DMS153 treated with DMSO at 0.1 percent for 48 hours (cell line): ENCODE data around the gene HSD17B8.
A peak's percentile ranks its signal among the peaks of the same experiment; 100 is the strongest.

Experiments
- DNase-seq: peaks from one replicate; lab custom pipeline; 2025; ENCODE audit not compliant: unreplicated experiment; lab: John Stamatoyannopoulos, UW

Gene HSD17B8

DNA sequence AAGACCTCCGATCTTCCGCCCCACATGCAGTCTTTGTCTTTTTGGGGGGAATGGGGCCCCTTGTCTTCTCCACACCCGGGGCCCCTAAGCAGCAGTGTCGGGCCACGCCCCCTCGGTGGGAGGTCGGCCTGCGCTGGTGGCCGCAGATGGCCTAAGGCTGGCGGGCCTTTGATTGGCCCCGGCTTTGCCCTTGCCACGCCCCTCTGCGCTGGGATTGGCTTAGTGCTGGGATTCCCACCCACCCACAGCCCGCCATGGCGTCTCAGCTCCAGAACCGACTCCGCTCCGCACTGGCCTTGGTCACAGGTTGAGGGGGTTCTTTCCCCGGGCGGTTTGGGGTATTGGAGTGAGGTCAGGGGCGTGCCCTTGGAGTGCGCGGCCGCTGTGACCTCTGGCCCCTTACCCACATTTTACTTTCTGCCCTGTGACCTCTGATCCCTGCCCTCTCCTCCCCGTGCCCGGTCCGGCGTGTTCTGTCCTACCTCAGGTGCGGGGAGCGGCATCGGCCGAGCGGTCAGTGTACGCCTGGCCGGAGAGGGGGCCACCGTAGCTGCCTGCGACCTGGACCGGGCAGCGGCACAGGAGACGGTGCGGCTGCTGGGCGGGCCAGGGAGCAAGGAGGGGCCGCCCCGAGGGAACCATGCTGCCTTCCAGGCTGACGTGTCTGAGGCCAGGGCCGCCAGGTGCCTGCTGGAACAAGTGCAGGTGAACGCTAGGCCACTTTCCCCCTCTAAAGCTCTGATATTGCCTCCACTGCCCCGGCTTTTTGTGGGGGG, at the start of gene HSD17B8:
Gene HSD17B8 (plus strand): TSS at position 241 of the 776 bp plus-strand sequence. CDS start 14 bp downstream, at position 255.
- peak; percentile 79 for DNase-seq

DNA sequence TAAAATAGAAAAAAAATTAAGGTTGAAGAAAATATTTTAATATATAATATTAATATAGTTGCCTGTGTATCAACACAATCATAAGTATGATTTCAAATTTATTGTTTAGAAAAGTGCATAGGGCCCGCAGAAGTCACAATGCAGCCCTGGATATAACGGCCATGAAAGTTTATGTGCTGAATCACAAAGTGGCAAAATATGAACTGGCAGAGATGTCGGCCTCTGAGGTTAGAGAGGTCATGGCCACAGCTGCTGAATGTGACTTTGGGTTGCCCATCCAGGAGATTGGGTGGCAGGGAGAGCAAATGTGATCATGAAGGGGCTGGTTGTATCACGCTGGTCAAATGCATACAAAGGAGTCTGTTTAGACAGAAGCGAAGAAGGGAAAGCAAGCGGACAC, 47.9 kb upstream of the HSD17B8 start:
- no peak for DNase-seq

DNA sequence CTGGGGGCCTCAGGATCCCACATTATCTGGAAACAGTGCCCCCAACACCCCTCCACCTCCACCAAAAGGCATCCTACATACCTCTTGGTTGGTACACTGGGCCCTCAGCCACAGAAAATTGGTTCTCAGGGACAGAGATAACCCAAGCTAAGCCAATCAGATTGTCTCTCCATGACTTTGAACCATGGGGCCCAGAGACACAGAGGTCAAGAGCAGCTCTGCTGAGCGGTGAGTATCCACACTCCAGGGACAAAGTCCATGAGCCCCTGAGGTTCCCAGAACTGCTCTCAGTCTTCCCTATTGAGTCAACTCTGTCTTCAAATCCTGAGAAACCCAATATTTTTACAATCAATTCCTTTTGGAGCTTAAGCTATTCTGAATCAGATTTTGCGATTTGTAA, 47.5 kb upstream of the HSD17B8 start:
- DNase-seq: no peak

DNA sequence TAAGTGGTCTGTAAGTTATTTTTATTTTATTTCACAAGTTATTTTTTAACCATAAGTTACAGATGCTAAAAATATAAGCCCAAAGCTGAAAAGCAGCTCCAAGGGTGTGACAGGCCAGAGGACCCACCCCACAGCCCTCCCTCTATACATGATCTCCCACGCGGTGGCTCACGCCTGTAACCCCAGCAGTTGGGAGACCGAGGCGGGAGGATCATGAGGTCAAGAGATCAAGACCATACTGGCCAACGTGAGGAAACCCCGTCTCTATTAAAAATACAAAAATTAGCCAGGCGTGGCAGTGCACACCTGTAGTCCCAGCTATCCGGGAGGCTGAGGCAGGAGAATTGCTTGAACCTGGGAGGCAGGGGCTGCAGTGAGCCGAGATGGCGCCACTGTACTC, 44.4 kb upstream of the HSD17B8 start:
- DNase-seq: no peak

DNA sequence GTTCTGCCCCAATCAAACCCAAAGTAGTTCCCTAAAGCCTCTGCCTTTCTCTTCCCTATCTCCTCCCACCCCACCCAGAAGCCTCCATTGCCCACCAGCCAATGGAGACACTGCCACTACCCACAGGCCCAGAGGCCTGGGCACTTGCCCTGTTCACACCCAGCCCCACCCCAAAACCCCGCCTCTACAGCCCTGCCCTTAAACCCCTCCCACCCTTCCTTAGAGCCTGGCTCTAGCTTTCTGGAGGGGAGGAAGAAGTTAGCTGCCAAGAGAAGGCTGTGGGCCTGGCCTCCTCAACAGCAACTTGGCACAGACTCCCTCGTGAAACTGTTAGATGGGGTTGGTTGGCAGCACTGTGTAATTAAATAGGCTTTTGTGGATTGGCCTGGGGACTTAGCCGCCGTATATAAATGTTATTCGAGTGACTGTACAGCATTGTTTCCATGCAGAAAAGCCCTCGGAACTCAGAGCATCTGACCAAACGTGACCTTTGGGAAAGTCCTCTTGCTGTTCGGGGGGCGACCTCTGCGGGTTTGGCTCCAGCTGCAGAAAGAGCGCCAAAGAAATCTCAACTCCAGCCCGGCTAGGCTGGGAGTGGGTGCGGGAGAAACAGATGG, 43.6 kb upstream of the HSD17B8 start:
- no peak for DNase-seq

DNA sequence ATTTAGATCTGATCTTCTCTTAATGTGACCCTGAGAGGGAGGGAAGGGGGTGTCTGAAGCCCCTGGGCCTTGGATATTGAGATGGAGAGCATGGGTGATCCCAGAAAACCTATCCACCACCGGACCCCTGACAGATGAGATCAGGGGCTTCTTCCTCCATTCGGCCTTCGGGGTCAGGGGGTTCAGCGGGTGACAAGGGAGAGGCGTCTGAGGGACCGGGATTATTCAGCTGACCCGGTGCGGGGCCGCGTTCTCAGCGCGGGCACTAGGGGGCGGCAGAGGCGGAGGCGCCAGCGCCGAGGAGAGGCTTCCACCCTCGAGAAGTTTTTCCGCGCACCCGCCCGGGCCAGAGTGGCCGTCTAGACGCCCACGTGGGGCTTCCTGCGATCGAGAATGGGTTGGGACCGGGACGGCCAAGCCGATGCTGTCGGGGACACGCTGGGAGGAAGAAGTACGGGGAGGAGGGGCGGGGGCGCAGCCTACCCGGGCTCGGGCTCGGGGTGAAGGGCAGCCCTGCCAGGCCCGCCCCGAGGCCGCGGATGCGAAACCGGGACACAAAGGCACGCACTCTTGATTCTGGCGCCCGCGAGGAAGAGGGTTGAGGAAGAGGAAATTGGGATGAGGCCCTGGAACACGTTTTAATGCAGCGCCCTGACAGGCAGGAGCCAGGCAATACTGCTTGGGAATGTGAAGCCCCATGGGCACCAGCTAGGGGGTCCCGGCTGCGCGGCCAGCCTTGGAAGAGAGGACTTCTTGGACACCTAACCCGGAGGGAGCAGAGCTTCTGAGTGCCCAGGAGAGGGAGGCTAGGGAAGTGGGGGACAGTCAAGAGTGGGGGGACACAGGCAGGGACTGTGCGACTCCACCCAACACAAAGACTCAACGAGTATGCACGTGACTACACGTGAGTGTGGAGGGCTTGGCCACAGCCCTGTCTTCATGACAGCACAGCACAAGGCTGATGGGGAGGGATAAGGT, 42.8 kb upstream of the HSD17B8 start:
- DNase-seq: peak; percentile 29

DNA sequence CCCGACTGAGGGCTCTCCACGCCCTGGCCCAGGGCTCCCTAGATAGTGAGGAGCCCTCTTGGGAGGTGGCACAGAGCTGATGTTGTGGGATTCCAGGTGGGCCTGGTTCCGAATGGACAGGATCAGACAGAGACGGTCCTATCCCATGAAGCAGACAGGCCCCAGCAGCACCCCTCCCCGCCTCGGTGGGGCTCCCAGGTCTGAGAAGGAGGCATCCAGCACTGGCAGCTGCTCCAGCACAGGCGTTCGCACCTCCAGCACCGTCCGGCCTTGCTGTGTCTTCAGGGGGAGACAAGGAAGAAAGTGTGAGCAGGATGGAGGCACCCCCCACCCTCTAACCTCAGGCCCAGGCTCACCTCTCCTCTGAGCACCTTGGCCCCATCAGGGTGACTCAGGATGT, 40.9 kb upstream of the HSD17B8 start:
- DNase-seq: no peak

DNA sequence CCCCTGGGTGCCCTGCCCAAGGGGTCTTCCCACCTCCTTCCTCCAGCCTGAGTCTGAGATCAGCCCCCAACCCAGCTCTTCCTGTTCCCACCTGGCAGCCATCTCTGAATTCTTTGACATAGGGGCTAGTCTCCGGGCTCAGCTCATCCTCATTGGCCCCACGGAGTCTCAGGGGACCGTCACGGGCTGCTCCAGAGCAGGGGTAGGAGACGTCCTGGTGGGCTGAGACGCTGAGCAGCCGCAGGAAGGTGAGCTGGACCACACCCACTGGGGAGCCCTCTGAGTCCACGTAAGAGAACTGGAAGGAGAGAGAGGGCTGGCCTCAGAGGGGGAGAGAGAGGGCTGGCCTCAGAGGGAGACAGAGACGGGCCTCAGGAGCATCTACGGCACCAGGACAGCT, 40.3 kb upstream of the HSD17B8 start:
- DNase-seq: no peak

DNA sequence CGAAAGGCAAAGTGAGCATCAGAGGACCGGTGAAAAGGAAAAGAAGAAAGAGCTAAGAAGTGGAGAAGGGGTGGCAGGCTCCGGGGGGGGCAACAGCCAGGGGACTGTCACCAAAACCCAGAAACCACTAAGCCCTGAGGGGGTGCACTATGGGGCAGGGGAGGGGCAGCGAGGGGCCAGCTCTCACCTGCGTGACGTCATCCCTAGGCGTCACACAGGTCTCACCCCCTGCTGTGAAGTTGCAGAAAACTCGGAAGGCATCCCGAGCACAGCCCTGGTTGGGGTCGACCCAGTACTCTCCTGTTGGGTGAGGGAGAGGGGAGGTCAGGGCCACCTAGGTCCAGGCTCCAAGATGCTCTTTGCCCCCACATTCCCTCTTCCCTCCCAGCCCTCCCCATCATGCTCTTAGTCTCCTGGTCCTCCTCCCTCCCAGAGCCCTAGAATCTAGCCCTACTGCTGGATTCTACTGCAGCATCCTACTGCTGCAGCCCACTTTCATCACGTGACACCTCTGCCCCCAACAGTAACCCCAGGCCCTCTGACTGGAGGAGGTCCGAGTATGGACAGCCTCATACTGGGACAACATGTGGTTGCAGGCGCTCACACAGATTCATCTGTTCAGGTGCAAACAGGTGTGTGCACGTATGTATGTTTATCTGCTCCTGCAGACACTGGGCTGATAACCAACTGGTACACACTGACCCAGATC, 39.6 kb upstream of the HSD17B8 start:
- DNase-seq: no peak

DNA sequence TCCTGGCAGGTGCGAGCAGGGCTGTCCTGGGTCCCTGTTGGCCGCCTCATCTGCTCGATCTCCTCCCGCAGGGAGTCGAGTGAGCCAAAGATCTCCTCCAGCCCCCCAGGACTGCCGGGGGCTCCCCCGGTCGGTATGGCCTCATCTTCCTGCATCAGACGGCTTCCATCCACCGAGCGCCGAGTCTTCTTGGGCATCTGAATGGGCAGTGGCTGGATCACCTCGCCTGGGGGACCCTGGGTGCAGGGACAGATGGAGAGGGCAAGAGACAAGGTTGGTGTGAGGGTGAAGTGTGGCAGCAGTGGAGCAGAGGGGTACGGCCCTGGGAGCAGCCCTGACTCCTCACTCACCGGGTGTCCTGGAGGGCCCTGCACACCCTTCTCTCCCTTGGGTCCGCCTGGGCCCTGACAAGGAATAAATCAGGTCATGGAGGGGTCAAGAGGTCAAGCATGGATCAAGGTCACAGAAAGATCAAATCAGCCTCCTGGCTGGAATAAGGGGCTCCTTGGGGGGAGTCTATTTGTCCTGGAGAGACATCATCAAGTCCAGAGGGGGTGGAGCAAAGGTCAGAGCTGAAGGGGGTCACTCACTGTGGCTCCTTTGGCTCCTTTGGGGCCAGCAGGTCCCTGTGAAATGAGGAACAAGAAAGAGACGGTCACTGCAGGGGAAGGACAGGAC, 38.7 kb upstream of the HSD17B8 start:
- DNase-seq: no peak

DNA sequence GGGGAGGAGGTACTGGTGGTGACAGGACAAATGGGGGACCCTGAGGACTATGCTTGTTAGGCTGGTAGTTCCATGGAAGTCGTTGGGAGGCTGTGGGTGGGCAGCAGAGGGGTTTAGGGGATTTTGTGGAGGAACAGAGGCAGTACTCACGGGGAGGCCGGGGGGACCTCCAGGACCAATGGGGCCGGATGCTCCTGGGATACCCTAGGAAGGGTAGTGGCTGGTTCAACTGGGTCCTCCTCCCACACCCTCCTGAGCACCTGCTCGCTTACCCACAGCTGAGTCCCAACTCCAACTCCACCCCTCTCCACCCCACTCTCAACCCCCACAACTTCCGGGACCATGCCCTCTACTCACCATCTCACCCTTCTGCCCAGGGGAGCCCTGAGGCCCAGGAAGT, 38.1 kb upstream of the HSD17B8 start:
- DNase-seq: no peak

DNA sequence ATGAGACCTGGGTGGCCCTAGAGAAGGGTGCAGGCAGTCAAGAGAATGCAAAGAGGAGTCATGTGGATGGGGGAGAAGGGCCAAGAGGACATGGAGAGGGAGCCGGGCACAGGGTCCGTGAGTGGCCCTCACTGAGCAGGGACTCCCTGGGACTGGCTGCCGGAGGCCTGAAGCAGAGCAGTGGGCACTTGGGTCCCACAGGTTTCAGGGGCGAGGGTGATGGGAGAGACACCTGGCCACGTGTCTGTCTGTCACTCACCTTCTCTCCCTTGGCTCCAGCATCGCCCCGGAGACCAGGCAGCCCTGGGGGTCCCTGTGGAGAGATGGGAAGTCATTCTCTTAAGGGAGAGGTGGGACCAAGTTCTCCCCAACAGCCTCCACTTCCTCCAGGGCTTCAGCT, 37.6 kb upstream of the HSD17B8 start:
- no peak for DNase-seq

DNA sequence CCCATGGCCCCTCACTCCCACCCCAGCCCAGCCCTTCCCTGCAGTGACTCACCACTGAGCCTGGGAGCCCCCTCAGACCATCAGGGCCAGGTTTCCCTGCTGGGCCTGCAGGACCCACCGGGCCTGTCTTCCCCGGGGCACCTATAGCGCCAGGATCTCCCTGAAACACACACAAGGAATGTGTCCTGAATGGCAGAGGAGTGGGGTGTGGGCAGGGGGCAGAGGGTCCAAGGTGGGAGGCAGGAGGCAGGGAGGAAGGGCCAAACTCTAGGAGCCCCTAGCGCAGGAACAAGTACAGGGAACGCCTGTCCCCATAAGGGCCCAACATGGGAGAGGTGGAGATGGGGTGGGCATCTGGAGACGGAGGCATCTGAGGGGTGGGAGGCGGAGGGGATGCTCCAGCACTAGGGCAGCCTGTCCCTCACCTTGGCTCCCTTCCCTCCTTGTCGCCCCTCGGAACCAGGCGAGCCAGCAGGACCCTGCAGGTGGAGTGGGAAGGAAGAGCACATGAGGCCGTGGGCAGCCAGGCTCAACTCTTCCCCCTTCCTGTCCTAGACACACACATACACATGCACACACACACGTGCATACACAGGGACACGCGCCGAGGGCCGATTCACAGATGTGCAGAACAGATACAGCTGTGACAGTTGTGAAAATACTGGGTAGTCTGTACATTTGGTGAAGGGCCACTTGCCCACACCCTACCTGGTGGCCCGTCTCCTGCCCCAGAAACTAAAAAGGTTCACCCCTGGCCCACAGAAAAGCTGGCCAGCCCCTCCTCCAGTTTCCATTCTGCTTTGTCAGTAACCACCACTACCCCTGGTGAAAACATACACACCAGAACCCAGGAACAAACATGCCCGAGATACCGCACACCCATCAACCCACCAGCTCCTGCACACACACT, 36.8 kb upstream of the HSD17B8 start:
- no peak for DNase-seq

DNA sequence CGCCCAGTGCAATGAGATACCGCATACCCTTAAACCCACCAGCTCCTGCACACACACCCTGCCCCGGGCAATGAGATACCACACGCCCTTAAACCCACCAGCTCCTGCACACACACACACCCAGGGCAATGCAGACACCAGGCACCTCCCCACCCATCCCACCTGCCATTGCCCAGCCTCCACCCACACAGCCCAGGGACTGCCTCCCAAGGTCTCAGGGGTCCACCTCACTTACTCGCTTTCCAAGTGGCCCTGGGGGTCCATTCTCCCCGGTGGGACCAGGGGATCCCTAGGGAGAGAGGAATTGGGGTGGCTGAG, 36.2 kb upstream of the HSD17B8 start:
- no peak for DNase-seq

DNA sequence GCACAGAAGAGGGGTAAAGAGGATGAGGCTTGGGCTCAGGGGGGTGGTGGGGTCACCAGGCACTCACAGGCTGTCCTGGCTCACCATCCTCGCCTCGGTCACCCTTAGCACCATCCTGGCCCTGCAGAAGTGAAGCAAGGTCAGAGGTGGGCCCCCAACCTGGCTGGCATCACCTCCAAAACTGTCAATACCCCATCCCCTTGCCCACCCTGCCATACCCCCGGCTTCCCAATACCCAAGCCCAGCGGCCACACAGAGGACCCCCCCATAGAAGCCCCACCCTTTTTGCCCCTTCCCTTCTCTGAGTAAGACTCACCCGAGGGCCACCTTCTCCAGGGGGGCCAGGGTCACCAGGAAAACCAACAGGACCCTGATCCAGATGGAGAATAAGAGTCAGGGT, 35.8 kb upstream of the HSD17B8 start:
- no peak for DNase-seq

DNA sequence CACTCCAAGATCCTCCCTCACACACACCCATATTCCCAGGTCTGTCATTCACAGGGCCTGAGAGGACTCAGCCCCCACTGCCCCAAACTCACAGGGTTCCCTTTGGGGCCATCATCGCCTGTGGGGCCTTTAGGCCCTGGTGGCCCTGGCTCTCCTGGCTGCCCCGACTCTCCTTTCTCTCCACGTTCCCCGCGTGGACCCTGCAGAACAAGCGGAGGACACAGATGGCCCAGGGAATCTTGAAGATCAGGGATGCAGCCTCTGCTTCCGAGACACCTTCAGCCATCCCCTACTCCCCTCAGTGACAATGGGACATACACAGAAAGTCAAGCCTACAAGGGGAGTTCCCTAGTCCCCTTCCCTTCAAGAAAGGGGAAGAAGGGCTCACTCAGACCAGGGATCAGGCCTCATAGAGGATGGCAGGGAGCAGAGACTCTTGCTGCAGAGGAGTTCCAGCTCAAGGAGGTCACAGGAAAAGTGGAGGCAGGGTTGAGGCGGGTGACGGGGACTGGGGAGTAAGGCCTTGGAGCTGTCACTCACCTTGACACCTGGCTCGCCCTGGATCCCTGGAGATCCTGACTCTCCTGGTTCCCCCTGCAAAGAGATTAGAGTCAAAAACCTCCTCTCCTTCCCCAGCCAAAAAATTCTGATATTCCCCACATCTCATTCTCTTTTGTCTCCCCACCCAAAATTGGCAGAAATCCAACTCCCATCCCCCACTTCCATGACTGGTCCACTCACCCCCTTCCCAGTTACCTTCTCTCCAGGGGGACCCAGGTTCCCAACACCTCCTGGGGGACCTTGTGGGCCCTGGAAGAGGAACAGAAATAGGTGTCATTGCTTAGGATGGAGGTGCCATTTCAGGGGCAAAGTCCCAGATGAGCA, 34.9 kb upstream of the HSD17B8 start:
- no peak for DNase-seq

DNA sequence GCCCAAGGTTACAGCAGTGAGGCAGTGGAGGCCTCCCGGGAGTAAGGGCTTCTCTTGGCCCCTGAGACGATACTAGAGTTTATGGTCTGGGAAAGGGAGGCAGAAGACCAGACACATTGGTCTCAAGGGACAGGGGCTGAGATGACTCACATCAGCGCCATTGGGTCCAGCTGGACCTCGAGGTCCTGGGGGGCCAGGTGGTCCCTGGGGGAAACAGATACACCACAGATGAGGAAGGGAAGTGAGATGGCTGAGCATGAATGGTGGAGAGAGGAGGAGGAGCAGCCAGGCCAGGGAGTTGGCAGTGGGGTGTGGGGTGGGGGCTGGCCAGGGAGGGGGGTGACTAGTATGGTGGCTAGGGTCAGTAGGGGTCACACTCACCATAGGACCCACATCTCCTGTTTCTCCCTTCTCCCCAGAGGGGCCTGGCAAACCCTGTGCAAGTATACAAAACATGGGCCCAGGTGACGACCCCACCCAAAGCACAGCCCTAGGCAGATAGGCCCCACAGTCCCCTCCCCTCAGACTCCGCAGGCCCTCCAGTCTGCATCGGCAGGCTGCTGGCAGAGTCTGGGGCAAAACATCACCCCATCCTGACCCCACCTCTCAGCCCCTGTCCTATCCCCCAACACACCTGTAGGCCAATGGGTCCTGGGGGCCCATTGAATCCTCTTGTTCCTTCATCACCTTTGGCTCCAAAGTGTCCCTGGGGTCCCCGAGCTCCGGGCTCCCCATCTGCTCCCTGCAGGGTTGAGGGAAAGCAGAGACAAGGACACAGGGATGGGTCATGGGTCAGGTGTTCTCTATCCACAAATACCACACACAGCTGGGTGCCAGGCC, 34.1 kb upstream of the HSD17B8 start:
- DNase-seq: no peak
